ENCODE results near the gene CARD10. TPM values are rescaled to one million over a fixed set of nuclear protein-coding genes. Genes with fewer than 3 reads are reported as not detected.
A peak's percentile ranks its signal among the peaks of the same experiment; 100 is the strongest.

CARD10 gene
- total and polyA plus RNA-seq, 2 of the 13 experiments (the other 11 are each of a cell fraction or from before 2014, with no cell fraction given): 35.2 to 55.8 TPM

DNA sequence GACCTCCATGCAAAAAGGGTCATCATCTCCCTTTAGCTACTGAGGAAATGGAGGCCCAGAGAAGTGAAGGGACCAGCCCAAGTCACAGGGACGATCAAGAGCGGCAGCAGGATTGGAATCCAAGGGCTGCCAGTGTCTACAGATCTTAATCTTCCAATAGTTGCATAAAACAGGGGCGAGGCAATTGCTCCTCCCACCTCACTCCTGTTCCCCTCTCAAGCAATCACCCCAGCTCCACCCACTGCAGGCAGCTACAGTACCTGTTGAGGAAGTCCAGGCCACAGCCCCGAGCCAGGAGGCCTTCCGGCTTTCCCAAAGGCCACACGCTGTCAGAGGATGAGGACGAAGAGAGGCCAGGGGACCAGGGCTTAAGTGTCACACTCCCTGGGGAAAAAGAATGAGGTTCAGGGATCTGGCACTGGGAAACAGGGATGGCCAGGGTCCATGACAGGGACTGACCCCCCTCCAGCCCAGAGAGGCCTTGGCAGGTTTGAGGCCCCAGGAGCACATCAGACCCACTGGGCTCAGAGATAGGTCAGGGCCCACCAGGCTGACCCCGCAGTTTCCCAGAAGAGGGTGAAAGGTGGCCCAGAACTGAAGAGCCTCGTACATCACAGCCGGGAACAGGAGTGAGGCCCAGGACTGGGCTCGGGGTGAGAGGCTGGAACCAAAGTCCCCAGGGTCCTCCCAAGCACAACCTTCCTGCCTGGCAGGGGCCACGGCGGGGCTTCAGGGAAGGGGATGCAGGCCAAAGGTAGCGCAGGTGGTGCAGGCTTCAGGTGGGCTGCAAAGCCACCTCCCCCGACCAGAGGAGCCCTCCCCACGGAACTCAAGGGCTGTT, 16.7 kb downstream of the CARD10 start (continued):
- TF ChIP-seq ZNF160 (CRISPR knock-in tag; IDR thresholded peaks at IDR 0.05) (no peak), CBFB (CRISPR knock-in tag; IDR thresholded peaks at IDR 0.05) (no peak), ZNF44 (CRISPR knock-in tag; IDR thresholded peaks at IDR 0.05) (peak; percentile 89; the same call in 1 of the 2 replicates), RBFOX2 (IDR thresholded peaks at IDR 0.05; ENCODE audit: low read depth, low read length) (no peak; the same call in 1 of the 2 replicates), ZNF430 (CRISPR knock-in tag; IDR thresholded peaks at IDR 0.05) (peak; percentile 36), ZNF781 (CRISPR knock-in tag; IDR thresholded peaks at IDR 0.05; ENCODE audit: borderline replicate concordance, not compliant biosample characterization) (no peak), MAZ (IDR thresholded peaks at IDR 0.05; ENCODE audit: borderline replicate concordance, low read depth, low read length) (no peak), MAZ (CRISPR knock-in tag; IDR thresholded peaks at IDR 0.05; ENCODE audit: low read depth) (0 out of 2 replicates have a peak, but pooled peaks have one; percentile 9), RXRA (CRISPR knock-in tag; IDR thresholded peaks at IDR 0.05) (peak; percentile 17; the same call in 1 of the 2 replicates), NFKBIZ (CRISPR knock-in tag; IDR thresholded peaks at IDR 0.05) (no peak), FOSL2 (CRISPR knock-in tag; IDR thresholded peaks at IDR 0.05) (peak; percentile 12; the same call in 1 of the 2 replicates), ZNF326 (CRISPR knock-in tag; IDR thresholded peaks at IDR 0.05; ENCODE audit: borderline replicate concordance) (no peak), FOXC1 (CRISPR knock-in tag; IDR thresholded peaks at IDR 0.05; ENCODE audit: borderline replicate concordance) (no peak), KMT2B (CRISPR knock-in tag; IDR thresholded peaks at IDR 0.05) (no peak)
- TF ChIP-seq, protein P1, sequence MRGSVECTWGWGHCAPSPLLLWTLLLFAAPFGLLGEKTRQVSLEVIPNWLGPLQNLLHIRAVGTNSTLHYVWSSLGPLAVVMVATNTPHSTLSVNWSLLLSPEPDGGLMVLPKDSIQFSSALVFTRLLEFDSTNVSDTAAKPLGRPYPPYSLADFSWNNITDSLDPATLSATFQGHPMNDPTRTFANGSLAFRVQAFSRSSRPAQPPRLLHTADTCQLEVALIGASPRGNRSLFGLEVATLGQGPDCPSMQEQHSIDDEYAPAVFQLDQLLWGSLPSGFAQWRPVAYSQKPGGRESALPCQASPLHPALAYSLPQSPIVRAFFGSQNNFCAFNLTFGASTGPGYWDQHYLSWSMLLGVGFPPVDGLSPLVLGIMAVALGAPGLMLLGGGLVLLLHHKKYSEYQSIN (CRISPR knock-in tag; IDR thresholded peaks at IDR 0.05; ENCODE audit: borderline replicate concordance): no peak
- TF ChIP-seq, protein P2, sequence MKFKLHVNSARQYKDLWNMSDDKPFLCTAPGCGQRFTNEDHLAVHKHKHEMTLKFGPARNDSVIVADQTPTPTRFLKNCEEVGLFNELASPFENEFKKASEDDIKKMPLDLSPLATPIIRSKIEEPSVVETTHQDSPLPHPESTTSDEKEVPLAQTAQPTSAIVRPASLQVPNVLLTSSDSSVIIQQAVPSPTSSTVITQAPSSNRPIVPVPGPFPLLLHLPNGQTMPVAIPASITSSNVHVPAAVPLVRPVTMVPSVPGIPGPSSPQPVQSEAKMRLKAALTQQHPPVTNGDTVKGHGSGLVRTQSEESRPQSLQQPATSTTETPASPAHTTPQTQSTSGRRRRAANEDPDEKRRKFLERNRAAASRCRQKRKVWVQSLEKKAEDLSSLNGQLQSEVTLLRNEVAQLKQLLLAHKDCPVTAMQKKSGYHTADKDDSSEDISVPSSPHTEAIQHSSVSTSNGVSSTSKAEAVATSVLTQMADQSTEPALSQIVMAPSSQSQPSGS (CRISPR knock-in tag; IDR thresholded peaks at IDR 0.05): no peak
- TF ChIP-seq, protein P3, sequence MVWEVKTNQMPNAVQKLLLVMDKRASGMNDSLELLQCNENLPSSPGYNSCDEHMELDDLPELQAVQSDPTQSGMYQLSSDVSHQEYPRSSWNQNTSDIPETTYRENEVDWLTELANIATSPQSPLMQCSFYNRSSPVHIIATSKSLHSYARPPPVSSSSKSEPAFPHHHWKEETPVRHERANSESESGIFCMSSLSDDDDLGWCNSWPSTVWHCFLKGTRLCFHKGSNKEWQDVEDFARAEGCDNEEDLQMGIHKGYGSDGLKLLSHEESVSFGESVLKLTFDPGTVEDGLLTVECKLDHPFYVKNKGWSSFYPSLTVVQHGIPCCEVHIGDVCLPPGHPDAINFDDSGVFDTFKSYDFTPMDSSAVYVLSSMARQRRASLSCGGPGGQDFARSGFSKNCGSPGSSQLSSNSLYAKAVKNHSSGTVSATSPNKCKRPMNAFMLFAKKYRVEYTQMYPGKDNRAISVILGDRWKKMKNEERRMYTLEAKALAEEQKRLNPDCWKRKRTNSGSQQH (CRISPR knock-in tag; IDR thresholded peaks at IDR 0.05; ENCODE audit: low read depth): no peak
- TF ChIP-seq, protein P4, sequence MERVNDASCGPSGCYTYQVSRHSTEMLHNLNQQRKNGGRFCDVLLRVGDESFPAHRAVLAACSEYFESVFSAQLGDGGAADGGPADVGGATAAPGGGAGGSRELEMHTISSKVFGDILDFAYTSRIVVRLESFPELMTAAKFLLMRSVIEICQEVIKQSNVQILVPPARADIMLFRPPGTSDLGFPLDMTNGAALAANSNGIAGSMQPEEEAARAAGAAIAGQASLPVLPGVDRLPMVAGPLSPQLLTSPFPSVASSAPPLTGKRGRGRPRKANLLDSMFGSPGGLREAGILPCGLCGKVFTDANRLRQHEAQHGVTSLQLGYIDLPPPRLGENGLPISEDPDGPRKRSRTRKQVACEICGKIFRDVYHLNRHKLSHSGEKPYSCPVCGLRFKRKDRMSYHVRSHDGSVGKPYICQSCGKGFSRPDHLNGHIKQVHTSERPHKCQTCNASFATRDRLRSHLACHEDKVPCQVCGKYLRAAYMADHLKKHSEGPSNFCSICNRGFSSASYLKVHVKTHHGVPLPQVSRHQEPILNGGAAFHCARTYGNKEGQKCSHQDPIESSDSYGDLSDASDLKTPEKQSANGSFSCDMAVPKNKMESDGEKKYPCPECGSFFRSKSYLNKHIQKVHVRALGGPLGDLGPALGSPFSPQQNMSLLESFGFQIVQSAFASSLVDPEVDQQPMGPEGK (CRISPR knock-in tag; IDR thresholded peaks at IDR 0.05): no peak
- TF ChIP-seq, protein P5, sequence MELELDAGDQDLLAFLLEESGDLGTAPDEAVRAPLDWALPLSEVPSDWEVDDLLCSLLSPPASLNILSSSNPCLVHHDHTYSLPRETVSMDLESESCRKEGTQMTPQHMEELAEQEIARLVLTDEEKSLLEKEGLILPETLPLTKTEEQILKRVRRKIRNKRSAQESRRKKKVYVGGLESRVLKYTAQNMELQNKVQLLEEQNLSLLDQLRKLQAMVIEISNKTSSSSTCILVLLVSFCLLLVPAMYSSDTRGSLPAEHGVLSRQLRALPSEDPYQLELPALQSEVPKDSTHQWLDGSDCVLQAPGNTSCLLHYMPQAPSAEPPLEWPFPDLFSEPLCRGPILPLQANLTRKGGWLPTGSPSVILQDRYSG (CRISPR knock-in tag; IDR thresholded peaks at IDR 0.05): 0 out of 2 replicates have a peak, but pooled peaks have one; percentile 8
- TF ChIP-seq, protein P6, sequence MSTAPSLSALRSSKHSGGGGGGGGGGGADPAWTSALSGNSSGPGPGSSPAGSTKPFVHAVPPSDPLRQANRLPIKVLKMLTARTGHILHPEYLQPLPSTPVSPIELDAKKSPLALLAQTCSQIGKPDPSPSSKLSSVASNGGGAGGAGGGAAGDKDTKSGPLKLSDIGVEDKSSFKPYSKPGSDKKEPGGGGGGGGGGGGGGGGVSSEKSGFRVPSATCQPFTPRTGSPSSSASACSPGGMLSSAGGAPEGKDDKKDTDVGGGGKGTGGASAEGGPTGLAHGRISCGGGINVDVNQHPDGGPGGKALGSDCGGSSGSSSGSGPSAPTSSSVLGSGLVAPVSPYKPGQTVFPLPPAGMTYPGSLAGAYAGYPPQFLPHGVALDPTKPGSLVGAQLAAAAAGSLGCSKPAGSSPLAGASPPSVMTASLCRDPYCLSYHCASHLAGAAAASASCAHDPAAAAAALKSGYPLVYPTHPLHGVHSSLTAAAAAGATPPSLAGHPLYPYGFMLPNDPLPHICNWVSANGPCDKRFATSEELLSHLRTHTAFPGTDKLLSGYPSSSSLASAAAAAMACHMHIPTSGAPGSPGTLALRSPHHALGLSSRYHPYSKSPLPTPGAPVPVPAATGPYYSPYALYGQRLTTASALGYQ (CRISPR knock-in tag; IDR thresholded peaks at IDR 0.05): no peak

Measured in HepG2 (cell line).